HPDE6-E6E7 (cell line): ENCODE measurements around the gene ATXN3.
"Not testable (repeated sequence)": the region's sequence is repeated elsewhere in the genome, so short reads cannot be mapped to it uniquely, and the experiment has no call there.

Source experiments
- DNase-seq: peaks from one replicate; pipeline ENCODE4 v3.0.0; 2011; ENCODE audit warnings: missing footprints; ENCODE audit errors: extremely low spot score

Gene ATXN3

DNA sequence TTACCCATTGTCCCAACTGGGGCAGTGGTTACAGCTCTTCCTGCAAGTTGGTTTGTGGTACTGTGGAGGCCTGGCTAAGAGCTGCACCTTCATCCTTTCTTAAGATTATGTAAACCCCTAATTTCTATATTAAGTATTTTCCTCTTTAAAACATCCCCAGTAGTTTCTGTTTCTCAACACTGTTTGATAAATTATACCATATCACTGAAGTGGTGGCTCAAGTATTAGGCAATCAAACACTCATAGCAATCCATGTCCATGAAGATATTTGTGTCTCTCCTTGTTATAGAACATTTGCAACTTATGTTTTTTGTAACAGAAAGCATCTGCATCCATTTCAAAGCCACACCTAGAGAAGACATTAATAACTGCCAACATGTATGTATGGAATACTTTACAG is 31.8 kb downstream of the ATXN3 start:
- DNase-seq = no peak

DNA sequence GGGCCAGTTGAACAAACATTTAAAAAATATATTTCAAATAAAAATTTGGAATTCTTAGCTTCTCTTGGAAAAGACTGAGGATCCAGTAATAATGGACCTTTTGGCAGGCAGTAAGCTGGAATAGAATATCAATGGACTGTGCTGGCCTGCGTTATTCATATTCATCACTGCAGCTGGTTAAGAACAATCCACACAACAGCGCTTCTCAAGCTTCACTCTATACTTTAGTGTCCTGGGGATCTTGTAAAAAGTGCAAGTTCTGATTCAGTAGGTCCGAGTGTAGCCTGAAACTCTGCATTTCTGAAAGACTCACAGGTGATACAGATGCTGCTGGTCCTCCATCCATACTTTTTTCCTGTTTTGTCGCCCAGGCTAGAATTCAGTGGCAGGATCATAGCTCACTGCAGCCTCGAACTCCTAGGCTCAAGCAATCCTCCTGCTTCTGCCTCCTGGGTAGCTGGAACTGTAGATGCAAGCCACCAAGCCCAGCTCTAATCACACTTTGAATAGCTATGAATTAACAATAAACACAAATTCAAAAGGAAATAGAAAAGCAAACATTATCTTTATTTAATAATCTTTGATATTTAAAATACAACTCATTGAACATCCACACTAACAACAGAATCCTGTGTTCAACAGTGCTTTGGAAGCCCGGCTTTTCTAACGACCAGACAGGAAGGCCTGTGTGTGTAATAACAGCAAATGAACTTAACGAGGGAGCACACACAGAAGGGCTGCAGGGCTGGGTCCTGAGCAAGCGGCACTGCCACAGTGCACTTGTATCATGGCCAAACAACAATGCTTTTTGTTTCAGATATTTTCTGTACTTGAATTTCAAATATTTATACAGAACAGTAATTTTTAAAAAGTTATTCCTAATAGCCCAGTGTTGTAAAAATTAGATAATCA is 48.1 kb downstream of the ATXN3 start:
- no peak for DNase-seq

DNA sequence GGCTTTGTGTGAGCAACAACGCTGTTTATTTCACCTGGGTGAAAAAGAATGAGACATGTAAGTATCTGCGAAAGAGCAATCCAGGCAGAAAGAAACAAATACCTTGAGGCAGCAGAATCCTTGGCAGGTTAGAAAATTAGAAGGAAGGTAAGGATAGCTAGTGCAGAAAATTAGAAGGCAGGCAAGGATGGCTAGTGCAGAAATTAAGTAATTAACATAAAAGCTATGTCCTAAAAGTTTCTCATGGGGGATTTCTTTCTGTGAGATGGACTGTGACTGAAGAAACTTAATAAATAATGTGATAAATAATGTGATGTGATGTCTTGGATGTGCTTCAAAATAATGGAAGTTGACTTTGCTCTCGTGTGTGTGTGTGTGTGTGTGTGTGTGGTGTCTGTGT is 56.6 kb downstream of the ATXN3 start:
- no peak for DNase-seq

DNA sequence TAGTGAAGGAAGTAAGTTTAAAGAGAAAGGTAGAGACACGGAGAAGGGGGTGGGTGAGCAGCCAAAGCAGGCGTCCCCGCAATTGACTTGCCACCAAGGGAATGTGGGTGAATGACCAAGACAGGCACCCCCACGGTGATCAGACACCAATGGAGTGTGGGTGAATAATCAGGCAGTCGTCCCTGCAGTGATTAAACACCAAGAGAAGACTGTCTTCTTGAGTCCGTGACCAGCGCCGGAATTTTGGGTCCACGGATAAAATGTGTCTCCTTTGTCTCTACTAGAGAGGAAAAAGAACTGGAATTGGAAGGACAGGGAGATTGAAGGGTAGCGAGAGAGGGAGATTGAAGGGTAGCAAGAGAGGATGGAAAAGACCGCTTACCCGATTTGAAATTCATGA is 57.2 kb downstream of the ATXN3 start:
- not testable (repeated sequence) for DNase-seq

DNA sequence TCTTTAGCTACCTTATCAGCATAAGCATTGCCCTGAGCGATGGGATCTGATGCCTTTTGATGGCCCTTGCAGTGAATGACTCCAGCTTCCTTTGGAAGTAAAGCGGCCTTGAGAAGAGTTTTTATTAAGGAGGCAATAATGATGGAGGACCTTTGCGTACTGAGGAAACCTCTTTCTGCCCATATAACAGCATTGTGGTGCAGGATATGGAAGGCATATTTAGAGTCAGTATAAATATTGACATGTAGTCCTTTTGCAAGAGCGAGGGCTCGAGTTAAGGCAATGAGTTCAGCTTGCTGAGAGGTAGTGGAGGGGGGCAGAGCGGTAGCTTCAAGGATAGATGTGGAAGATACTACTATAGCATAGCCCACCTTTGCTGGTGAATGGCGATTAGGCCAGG is 60.5 kb downstream of the ATXN3 start:
- DNase-seq = not testable (repeated sequence)

DNA sequence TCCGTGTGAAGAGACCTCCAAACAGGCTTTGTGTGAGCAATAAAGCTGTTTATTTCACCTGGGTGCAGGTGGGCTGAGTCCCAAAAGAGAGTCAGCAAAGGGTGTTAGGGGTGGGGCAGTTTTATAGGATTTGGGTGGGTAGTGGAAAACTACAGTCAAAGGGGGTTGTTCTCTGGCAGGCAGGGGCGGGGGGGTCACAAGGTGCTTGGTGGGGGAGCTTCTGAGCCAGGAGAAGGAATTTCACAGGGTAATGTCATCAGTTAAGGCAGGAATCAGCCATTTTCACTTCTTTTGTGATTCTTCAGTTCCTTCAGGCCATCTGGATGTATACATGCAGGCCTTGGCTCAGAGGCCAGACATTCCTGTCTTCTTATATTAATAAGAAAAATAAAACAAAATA is 64.6 kb downstream of the ATXN3 start:
- DNase-seq = not testable (repeated sequence)

DNA sequence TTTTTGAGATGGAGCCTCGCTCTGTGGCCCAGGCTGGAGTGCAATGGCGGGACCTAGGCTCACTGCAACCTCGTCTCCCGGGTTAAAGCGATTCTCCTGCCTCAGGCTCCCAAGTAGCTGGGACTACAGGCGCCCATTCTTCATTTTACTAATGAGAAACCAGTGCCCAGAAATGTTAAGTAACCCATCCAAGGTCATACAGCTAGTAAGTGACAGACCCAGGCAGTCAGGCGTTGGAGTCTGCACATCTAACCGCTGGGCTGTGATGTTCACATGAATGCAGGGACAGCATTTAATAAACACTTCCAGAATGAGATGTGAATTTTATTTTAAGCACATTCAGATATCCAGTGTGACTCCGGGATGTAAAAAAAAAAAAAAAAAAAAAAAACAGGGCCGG is 65.2 kb downstream of the ATXN3 start:
- DNase-seq = no peak

DNA sequence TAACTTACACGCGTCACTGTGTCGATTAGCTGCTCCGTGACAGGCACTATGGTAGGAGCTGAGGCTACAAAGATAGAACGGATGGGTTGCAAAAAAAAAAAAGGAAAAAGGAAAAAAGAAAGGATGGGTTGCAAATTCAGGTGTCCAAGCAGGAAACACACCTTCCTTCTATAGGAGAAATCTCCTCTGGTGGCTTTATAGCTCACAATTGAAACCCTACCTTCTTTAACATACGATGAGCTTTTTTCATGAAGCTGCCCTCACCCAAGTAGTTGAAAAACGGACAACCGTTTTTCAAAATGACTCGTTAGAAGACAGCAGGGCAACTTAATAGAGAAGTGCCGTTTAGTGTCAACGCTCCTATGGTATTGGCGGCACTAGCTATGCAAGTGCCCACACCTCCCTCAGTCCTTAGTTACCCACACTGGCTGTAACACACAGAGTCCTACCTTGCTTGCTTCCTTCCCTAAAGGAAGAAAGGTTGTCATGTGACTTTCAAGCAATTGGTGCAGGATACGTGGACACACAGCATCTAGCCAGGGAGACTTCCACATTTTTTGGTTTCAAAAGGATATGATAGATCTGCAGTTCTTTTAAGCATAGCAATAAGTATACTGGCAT is 65.8 kb downstream of the ATXN3 start:
- no peak for DNase-seq

DNA sequence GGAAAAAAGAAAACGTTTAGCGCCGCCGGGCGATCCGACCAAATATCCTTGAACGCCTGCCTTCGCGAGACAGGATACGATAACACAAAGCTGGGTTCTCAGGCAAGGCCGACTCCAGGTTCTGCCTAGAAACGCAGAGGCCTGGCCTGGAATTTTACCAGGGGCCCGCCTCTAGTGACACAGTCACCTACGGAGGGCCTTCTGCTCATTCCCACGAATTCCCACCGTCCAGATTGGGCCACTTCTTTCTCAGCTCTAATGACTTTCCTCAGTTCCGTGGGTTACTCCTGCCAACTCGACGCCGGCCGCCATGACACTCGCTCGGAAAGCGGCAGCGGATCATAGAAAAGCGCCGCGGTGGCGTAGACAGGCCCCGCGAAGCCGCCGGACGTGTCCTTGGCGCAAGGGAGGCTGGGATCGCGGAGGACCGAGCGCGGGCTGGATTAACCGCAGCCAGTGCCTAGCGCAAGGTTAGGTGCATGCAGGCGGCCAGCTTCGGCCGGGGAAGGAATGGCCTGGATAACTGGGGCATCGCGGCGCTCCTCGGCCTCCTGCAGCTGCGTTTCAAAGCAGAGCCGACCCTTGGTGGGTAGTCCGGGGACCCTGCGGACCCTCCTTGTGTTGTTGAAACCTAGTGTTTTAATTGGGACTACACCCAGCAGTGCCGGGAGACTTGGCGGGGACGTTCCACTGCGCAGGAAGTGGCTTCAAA is 66.5 kb downstream of the ATXN3 start, which contains the start of gene TRIP11:
Gene TRIP11 (minus strand): TSS at position 341 of the 712 bp plus-strand sequence. CDS start 374 bp downstream, outside the sequence.
- peak; percentile 93 for DNase-seq

DNA sequence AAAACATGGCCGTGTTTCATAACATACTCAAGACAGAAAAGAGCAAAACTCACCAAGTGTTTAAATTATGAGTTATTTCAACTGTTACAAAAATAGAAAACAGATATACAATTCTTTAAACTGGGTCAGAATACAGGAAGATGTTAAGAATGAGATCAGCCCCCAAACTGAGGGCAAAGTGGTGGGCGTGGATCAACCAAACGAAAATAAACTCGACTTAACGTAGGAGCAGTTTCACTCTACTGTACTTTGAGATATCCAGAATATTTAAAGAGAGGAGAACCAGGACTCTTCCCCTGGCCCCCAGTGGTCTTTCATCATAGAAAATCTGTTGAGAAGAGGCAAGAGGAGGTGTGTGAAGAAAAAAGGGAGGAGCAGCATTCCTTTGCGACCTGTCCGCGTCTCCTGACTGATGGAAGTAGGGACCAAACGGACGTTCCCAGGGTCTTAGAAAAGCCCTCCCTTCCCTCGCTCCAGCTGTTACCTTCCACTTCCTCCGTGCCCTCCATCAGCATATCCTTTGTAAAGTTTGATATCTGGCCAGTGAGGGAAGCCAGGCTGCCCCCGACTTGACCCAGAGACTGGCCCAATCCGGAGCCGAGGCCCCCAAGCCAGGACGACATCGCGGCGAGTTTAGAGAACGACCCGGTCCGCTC is 67.2 kb downstream of the ATXN3 start:
- DNase-seq = peak; percentile 63

DNA sequence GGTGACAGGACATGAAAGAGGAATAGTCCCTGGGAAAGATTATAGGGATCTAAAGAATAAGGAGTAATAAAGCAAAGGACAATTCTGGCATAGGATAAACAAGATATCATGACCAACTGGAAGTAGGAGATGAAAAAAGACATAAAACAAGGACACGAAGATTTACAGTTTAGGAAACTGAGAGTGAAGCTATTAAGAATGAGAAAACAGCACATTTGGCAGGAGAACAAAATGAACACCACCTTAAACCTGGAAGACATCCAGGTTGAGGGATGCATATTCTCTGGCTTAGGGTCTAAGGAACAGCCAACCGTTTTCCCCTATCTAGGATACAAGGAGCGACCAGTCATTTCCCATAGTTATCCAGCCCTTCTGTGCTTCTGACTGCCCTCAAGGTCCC is 68.4 kb downstream of the ATXN3 start:
- no peak for DNase-seq

DNA sequence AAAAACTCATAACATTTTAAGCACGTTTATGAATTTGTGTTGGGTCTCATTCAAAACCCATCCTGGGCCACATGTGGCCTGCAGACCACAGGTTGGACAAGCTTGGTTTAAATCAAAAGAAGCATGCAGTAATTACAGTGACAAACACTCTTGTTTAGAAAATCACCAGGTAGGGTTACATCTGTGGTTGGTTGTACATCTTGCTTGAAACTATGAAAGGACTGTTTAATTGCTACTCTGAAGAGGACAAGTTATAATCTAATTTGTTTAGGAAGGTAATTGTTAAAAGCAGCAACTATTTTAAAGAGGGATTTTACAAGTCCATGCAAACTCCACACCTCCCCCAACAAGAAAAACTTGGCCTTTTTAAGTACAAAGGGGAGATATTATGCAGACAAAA is 70.5 kb downstream of the ATXN3 start:
- no peak for DNase-seq

DNA sequence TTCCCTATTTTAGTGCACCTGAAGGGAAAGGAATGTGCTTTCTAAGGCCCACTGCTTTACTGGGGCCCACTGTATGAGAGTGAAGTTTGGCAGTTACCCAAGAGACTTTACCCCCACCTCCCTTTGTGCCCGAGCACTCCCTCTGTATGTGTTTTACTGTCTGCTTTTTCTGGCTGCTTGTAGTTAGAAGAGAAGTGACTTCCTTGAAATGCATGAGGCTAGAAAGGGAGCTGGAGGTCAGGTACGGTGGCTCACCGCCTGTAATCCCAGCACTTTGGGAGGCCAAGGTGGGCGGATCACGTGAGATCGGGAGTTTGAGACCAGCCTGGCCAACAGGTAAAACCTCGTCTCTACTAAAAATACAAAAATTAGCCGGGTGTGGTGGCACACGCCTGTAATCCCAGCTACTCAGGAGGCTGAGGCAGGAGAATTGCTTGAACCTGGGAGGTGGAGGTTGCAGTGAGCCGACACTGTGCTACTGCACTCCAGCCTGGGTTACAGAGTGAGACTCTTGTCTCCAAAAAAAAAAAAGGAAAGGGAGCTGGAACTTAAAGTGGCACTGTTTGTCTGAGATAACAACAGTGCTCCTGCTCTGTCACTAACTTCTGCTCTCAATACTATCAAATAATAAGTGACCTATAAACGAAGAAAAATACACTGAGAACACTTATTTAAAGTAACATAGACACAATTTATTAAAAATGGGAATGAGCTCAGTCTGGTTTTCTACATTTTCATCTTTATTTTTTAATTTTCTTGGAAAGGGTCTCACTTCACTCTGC is 72.3 kb downstream of the ATXN3 start:
- DNase-seq = no peak

DNA sequence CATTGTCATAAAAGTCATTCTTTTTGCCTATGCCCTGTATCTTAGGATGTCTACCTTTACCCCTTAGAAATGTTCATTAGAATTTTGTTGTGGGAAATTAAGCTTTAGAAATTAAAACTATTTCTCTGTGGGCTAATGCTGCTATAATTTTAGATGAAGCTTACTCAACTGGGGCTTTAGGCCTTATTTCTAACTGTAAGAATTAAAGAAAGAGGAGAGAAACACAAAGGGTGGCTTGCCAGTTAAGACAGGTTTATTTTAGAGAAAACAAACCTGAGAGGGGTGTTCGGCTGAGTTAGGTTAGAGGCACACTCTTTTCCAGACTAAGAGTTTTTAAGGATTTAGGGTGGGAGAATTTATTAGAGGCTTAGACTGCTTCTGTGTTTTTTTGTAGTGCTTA is 72.9 kb downstream of the ATXN3 start:
- DNase-seq = no peak

DNA sequence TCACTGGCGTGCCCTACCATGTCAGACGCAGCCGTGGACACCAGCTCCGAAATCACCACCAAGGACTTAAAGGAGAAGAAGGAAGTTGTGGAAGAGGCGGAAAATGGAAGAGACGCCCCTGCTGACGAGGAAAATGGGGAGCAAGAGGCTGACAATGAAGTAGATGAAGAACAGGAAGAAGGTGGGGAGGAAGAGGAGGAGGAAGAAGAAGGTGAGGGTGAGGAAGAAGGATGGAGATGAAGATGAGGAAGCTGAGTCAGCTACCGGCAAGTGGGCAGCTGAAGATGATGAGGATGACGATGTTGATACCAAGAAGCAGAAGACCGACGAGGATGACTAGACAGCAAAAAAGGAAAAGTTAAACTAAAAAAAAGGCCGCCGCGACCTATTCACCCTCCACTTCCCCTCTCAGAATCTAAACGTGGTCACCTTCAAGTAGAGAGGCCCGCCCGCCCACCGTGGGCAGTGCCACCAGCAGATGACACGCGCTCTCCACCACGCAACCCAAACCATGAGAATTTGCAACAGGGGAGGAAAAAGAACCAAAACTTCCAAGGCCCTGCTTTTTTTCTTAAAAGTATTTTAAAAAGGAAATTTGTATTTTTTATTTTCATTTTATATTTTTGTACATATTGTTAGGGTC is 79.7 kb downstream of the ATXN3 start:
- DNase-seq = no peak

DNA sequence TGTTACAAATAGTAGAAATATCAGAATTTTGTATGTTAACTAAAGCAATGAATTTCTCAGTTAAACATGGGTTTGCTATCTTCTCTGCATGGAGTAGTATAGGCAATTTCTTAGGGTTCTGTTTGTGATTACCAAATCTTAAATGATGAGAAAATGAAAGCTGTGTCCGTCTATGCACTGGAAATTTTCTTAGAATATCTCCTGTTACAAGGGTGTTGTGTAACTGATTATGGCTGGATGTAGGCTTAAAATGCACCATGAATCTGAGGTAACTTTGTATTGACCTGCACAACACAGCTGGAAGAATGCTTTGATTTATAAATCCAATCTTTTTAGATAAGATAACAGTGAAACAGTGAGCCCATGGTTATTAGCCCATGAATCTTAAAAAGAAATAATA is 84.3 kb downstream of the ATXN3 start:
- DNase-seq = no peak

DNA sequence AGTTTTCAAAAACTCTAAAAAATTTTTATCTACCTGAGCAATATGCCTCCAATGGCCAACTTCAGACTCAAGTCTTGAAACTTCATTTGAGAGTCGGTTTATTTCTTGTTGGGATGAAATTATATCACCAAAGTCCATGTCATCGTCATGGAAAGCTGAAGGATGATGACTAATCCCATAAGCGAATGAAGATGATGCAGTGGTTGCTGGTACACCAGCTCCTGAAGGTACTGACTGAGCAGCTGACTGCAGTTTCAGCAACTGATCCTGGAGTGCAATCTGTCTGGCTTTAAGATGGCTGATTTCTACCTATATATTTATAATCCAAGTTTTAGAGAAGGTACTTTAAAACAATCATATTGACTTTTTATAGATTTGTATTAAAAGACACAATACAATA is 84.9 kb downstream of the ATXN3 start:
- DNase-seq = no peak

DNA sequence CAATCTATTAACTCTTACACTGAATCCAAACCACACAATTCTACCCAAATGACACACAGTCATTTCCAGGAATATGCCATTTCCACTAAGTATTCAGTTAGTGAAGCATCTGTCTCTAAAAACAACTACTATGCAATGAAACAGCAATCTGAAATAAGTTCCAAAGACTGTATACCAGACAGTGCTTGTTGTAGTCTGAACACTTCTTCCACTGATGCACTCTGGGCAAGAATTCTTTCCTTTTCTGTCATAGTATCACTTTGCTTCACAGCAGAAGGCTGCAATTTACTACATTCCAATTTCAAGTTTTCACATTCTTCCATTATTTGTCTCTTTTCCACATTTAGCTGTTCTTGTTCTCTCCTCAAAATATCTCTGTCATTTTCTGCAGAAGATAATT is 92.3 kb downstream of the ATXN3 start:
- DNase-seq = no peak

DNA sequence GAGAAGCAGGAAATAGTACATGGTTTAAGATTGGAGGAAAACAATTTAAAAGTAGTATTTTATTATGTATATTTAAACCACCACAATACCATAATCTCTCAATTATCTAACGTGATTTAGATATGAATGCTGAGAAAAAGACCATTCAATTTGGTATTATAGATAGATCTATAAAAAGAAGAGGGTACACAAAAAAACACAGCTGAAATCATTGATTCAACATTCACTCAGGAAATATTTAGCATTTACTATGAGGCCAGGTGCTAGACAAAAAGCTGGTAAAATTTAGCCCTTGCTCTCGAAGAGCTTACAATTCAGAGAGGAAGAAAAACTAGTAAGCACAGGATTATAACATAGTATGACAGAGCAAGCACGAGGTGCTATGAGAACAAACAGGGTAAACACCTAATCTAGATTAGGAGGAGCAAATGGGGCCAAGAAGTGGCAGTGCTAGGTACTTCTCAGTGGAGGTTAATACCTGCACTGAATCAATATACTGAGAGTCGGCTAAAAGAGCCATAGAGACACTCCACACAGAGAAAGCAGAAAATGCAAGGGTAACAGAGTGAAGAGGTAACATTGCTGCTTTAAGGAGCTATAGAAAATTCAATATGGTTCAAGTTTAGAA is 94.1 kb downstream of the ATXN3 start:
- no peak for DNase-seq

DNA sequence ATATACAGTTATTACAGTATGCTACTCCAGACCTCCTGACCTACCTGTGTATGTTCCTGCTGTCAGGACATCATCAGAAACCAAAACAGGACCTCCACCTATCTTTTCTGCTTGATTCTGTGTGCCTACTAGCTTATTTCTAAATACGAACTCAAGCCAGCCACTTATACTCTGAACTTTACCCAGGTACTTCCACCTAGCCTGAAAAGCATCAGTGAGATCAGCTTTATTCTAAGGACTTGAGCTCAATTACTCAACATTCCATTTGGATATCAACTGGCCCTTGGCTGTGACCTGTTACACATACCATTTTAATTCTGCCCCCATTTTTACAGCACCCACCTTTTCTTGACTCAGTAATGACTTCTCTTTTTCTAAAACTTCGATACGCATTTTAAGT is 95.7 kb downstream of the ATXN3 start:
- no peak for DNase-seq
